Measurements from ENCODE around the gene POP4.
A peak's percentile ranks its signal among the peaks of the same experiment; 100 is the strongest.

DNA sequence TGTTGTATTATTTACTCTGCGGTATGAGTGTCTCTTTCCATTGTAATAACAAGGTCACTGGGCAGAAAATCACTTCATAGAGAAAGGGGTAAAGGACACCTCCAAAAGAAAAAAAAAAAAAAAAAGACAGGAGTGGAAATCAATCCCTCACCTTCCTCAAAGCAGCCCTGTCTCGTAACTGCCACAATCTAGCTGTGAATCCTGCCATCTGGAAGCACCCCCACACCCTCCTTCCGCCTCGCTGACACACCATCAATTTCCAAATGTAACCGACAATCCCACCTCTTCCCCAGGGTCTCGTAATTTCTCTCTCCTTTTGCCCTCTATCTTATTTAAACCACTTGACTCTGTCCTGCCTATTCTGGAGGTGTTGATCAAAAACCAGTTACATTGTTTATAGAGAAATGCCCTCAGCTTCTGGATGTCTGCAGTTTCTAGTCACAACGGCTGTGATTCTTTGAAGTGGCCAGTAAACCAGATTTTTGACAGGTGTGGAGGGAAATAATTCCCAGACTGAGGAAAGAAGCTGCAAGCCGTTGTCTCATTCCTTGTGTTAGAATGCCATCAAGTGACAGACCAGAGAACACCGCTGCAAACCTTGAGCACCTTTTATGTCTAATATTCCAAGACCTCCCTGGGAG, 9.1 kb upstream of the POP4 start:
- TF ChIP-seq, protein P1, sequence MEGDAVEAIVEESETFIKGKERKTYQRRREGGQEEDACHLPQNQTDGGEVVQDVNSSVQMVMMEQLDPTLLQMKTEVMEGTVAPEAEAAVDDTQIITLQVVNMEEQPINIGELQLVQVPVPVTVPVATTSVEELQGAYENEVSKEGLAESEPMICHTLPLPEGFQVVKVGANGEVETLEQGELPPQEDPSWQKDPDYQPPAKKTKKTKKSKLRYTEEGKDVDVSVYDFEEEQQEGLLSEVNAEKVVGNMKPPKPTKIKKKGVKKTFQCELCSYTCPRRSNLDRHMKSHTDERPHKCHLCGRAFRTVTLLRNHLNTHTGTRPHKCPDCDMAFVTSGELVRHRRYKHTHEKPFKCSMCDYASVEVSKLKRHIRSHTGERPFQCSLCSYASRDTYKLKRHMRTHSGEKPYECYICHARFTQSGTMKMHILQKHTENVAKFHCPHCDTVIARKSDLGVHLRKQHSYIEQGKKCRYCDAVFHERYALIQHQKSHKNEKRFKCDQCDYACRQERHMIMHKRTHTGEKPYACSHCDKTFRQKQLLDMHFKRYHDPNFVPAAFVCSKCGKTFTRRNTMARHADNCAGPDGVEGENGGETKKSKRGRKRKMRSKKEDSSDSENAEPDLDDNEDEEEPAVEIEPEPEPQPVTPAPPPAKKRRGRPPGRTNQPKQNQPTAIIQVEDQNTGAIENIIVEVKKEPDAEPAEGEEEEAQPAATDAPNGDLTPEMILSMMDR (IDR thresholded peaks at IDR 0.05; ENCODE audit: poor library complexity, severe bottlenecking) = peak; percentile 89
- no peak for TF ChIP-seq EZH2 (IDR thresholded peaks at IDR 0.05; ENCODE audit: borderline replicate concordance, insufficient read depth, low read length, poor library complexity, severe bottlenecking)
- TF ChIP-seq SMC3 (conservative IDR thresholded peaks at IDR 0.05; ENCODE audit: poor library complexity) = peak; percentile 87
- TF ChIP-seq EP300 (conservative IDR thresholded peaks at IDR 0.05; ENCODE audit: poor library complexity, severe bottlenecking) = peak; percentile 29
- peak; percentile 96 for TF ChIP-seq RAD21 (conservative IDR thresholded peaks at IDR 0.05)
- TF ChIP-seq POLR2AphosphoS5 (IDR thresholded peaks at IDR 0.05) = no peak
- no peak for TF ChIP-seq MXI1 (conservative IDR thresholded peaks at IDR 0.05; ENCODE audit: poor library complexity, severe bottlenecking)
- TF ChIP-seq, protein P2, sequence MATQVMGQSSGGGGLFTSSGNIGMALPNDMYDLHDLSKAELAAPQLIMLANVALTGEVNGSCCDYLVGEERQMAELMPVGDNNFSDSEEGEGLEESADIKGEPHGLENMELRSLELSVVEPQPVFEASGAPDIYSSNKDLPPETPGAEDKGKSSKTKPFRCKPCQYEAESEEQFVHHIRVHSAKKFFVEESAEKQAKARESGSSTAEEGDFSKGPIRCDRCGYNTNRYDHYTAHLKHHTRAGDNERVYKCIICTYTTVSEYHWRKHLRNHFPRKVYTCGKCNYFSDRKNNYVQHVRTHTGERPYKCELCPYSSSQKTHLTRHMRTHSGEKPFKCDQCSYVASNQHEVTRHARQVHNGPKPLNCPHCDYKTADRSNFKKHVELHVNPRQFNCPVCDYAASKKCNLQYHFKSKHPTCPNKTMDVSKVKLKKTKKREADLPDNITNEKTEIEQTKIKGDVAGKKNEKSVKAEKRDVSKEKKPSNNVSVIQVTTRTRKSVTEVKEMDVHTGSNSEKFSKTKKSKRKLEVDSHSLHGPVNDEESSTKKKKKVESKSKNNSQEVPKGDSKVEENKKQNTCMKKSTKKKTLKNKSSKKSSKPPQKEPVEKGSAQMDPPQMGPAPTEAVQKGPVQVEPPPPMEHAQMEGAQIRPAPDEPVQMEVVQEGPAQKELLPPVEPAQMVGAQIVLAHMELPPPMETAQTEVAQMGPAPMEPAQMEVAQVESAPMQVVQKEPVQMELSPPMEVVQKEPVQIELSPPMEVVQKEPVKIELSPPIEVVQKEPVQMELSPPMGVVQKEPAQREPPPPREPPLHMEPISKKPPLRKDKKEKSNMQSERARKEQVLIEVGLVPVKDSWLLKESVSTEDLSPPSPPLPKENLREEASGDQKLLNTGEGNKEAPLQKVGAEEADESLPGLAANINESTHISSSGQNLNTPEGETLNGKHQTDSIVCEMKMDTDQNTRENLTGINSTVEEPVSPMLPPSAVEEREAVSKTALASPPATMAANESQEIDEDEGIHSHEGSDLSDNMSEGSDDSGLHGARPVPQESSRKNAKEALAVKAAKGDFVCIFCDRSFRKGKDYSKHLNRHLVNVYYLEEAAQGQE (IDR thresholded peaks at IDR 0.05; ENCODE audit: borderline replicate concordance) = peak; percentile 32
- no peak for TF ChIP-seq TAF1 (IDR thresholded peaks at IDR 0.05; ENCODE audit: low read depth)
